ENCODE data around the gene CLEC4M.
"Not testable (repeated sequence)": the region's sequence is repeated elsewhere in the genome, so short reads cannot be mapped to it uniquely, and the experiment has no call there.

Gene CLEC4M

DNA sequence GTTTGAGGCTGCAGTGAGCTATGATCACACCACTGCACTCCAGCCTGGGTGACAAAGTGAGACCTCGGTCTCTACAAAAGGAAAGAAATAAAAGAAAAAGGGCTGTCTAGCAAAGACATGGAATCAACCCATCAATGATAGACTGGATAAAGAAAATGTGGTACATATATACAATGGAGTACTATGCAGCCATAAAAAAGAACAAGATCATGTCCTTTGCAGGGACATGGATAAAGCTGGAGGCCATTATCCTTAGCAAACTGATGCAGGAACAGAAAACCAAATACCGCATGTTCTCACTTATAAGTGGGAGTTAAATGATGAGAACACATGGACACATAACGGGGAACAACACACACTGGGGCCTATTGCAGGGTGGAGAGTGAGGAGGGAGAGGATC lies 53.0 kb downstream of the CLEC4M start:
- not testable (repeated sequence) for DNase-seq

DNA sequence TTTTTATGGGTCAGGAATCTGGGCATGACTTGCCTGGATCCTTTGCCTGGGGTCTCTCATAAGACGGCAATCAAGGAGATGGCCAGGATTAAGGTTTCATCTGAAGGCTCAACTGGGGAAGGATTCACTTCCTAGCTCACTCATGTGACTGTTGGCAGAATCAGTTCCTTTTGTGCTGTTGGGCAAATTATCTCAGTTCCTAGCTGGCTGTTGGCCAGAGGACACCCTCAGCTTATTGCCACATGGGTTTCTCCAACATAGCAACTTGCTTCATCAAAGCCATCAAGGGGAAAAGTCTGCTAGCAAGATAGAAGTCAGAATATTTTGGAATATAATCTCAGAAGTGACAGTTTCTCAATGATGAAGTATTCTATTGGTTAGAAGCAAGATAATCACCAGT lies 54.8 kb downstream of the CLEC4M start:
- no peak for DNase-seq

DNA sequence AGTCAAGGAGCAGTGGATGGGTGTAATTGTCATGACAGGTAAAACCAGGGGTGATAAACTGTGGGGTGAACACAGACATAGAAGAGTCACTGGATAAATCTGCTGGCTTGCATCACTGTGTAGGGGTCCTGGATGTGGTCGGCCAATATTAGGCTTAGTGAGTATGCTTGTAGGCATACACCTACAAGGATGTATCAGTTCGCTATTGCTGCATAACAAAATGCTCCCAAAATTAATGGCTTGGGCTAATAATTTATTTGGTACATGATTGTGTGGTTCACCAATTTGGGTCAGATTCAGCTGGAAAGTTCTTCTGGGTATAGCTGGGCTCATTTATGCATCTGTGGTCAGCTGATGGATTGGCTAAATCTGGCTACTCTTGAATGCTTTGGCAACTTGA lies 55.8 kb downstream of the CLEC4M start:
- no peak for DNase-seq
